H1 (cell line): Measurements from ENCODE around the gene ARHGAP5. TPM values are rescaled to one million over a fixed set of nuclear protein-coding genes. Genes with fewer than 3 reads are reported as not detected.

ENCODE experiments used
- BACH1 ChIP-seq: IDR thresholded peaks from 2 replicates; pipeline ENCODE4 v1.6.1; 2012; ENCODE audit warnings: low read length, improper control_type of control experiment
- CBX5 ChIP-seq: fragments of 300-800, 300-1000 bp; sonication (generic); IDR thresholded peaks from 2 replicates; pipeline ENCODE4 v1.7.1; 2016; ENCODE audit warnings: antibody characterized with exemption, low read length, low read depth
- CREB1 ChIP-seq: IDR thresholded peaks from 2 replicates; pipeline ENCODE4 v1.6.1; 2012; ENCODE audit warnings: inconsistent platforms
- CTBP2 ChIP-seq: IDR thresholded peaks from 2 replicates; pipeline ENCODE4 v1.7.0; 2011; ENCODE audit warnings: borderline replicate concordance, mild to moderate bottlenecking, moderate library complexity, mixed read lengths, low read length; ENCODE audit not compliant: insufficient read depth, insufficient read length
- EP300 ChIP-seq, 2 experiments: IDR thresholded peaks; 1 replicate in 1 of 2; 2 replicates in 1 of 2; pipeline ENCODE4 v1.6.1; 2011 to 2012; ENCODE audit warnings: low read depth in 2 of 2, low read length in 2 of 2, mild to moderate bottlenecking in 2 of 2, borderline replicate concordance in 1 of 2, inconsistent platforms in 1 of 2, moderate library complexity in 1 of 2
- EZH2 ChIP-seq: fragments of 200-600 bp; sonication (generic); IDR thresholded peaks from 2 replicates; pipeline ENCODE4 v1.7.1; 2012; ENCODE audit warnings: low read depth, mild to moderate bottlenecking, moderate library complexity, low read length, inconsistent platforms; ENCODE audit not compliant: severe bottlenecking
- HDAC6 ChIP-seq: IDR thresholded peaks from one replicate; pipeline ENCODE4 v1.7.1; 2012; ENCODE audit warnings: low read depth, mild to moderate bottlenecking, inconsistent platforms, low read length, moderate library complexity
- JUN ChIP-seq: IDR thresholded peaks from 2 replicates; pipeline ENCODE4 v1.6.1; 2011; ENCODE audit warnings: low read depth, mild to moderate bottlenecking, improper control_type of control experiment, low read length
- KDM1A ChIP-seq: fragments of 200-600, 300-600 bp; sonication (generic); IDR thresholded peaks from 2 replicates; pipeline ENCODE4 v1.7.1; 2016; ENCODE audit warnings: mild to moderate bottlenecking, low read length, borderline replicate concordance
- MAFK ChIP-seq: IDR thresholded peaks from 2 replicates; pipeline ENCODE4 v1.6.1; 2012; ENCODE audit warnings: low read depth, mild to moderate bottlenecking, improper control_type of control experiment, low read length
- MAX ChIP-seq: IDR thresholded peaks from 2 replicates; pipeline ENCODE4 v1.6.1; 2012; ENCODE audit warnings: inconsistent platforms
- NANOG ChIP-seq: IDR thresholded peaks from 2 replicates; pipeline ENCODE4 v1.6.1; 2011; ENCODE audit warnings: low read length, low read depth, mild to moderate bottlenecking, inconsistent platforms; ENCODE audit not compliant: insufficient read depth, poor library complexity, severe bottlenecking
- PHF8 ChIP-seq: fragments of 200-600 bp; sonication (generic); conservative IDR thresholded peaks from 2 replicates; pipeline ENCODE4 v1.7.1; 2012; ENCODE audit warnings: low read depth, mild to moderate bottlenecking, inconsistent platforms, low read length, moderate library complexity
- RAD21 ChIP-seq, 2 experiments: IDR thresholded peaks in 1 of 2; conservative IDR thresholded peaks in 1 of 2; 2 replicates each; pipeline ENCODE4 v1.6.1; 2011; ENCODE audit warnings: low read depth in 2 of 2, low read length in 2 of 2, improper control_type of control experiment in 1 of 2, inconsistent platforms in 1 of 2, mild to moderate bottlenecking in 1 of 2, moderate library complexity in 1 of 2
- RFX5 ChIP-seq: IDR thresholded peaks from 2 replicates; pipeline ENCODE4 v1.6.1; 2011; ENCODE audit warnings: low read depth, low read length, improper control_type of control experiment, borderline replicate concordance
- RXRA ChIP-seq: IDR thresholded peaks from 2 replicates; pipeline ENCODE4 v1.6.1; 2011; ENCODE audit warnings: low read depth, mild to moderate bottlenecking, low read length, moderate library complexity; ENCODE audit not compliant: insufficient read depth
- SIN3A ChIP-seq, 2 experiments: IDR thresholded peaks in 1 of 2; conservative IDR thresholded peaks in 1 of 2; 2 replicates each; pipeline ENCODE4 v1.6.1; 2011 to 2012; ENCODE audit warnings: low read length in 2 of 2, improper control_type of control experiment in 1 of 2, low read depth in 1 of 2, mild to moderate bottlenecking in 1 of 2
- SP4 ChIP-seq: IDR thresholded peaks from 2 replicates; pipeline ENCODE4 v1.6.1; 2012; ENCODE audit warnings: low read length, inconsistent platforms
- TAF1 ChIP-seq: IDR thresholded peaks from 2 replicates; pipeline ENCODE4 v1.6.1; 2011; ENCODE audit warnings: mild to moderate bottlenecking, low read depth, low read length
- TEAD4 ChIP-seq: IDR thresholded peaks from 2 replicates; pipeline ENCODE4 v1.6.1; 2012; ENCODE audit warnings: low read depth, low read length, inconsistent platforms, mixed read lengths
- YY1 ChIP-seq: IDR thresholded peaks from 2 replicates; pipeline ENCODE4 v1.6.1; 2011; ENCODE audit warnings: low read depth, mild to moderate bottlenecking, low read length
- polyA plus RNA-seq, 7 experiments: library from polyadenylated mRNA; depleted of rRNA in 3 of 7; stranded (reverse) in 5 of 7; unstranded in 2 of 7; fragments of >200 nt in 5 of 7; fragments of 200-250 nt in 2 of 7; gene quantifications; 1 replicate in 5 of 7; 2 replicates in 1 of 7; 4 replicates in 1 of 7; pipeline versions ENCODE4 v1.2.1 to v1.2.3, GENCODE V29; 2011 to 2013; ENCODE audit warnings: missing spikeins in 2 of 7, mixed read lengths in 2 of 7
- total RNA-seq: library from RNA; stranded (reverse); fragmentation: NEBNext Ultra II Directional; extraction: Animal tissue kit (Norgen Biotek cat#: 25700); gene quantifications from 2 replicates; pipeline ENCODE4 v1.2.1, GENCODE V29; 2021
- TF ChIP-seq, protein P1 (sequence below): IDR thresholded peaks from 2 replicates; pipeline ENCODE4 v1.6.1; 2011; ENCODE audit warnings: low read length, improper control_type of control experiment

The ARHGAP5 gene
- total and polyA plus RNA-seq, 2 of the 8 experiments (the other 6 are each of a cell fraction or from before 2014, with no cell fraction given) = 7.8 to 77.3 TPM

GRCh38 chr14:32202998-32203882 is 126.1 kb downstream of the ARHGAP5 start, which contains the start of gene RNU6-8 (continued):
- no peak for TF ChIP-seq CTBP2
- no peak for TF ChIP-seq EP300 (IDR thresholded peaks at IDR 0.05; ENCODE audit: borderline replicate concordance in 1 of 2, low read depth in 2 of 2, low read length in 2 of 2)
- TF ChIP-seq, protein P1, sequence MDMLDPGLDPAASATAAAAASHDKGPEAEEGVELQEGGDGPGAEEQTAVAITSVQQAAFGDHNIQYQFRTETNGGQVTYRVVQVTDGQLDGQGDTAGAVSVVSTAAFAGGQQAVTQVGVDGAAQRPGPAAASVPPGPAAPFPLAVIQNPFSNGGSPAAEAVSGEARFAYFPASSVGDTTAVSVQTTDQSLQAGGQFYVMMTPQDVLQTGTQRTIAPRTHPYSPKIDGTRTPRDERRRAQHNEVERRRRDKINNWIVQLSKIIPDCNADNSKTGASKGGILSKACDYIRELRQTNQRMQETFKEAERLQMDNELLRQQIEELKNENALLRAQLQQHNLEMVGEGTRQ = no peak
- peak in 1 of 2 experiments; percentile 63; a peak in 2 of 4 replicates for TF ChIP-seq SIN3A (conservative IDR thresholded peaks at IDR 0.05 in 1 of 2, IDR thresholded peaks at IDR 0.05 in 1 of 2; ENCODE audit: low read depth in 1 of 2, low read length in 2 of 2)
- TF ChIP-seq CBX5 = no peak
- no peak for TF ChIP-seq TEAD4
- 0 out of 2 replicates have a peak, but pooled peaks have one; percentile 27 for TF ChIP-seq PHF8
- peak in 1 of 2 experiments; percentile 27; a peak in 1 of 4 replicates for TF ChIP-seq RAD21 (IDR thresholded peaks at IDR 0.05 in 1 of 2, conservative IDR thresholded peaks at IDR 0.05 in 1 of 2; ENCODE audit: low read depth in 2 of 2, low read length in 2 of 2)
- TF ChIP-seq KDM1A = no peak
- no peak for TF ChIP-seq RXRA
- no peak for TF ChIP-seq YY1
- TF ChIP-seq SP4 = no peak
- TF ChIP-seq RFX5 = no peak
- TF ChIP-seq CREB1 = no peak
- TF ChIP-seq TAF1 = peak; percentile 50
- TF ChIP-seq MAX = peak; percentile 59
- no peak for TF ChIP-seq NANOG
- no peak for TF ChIP-seq MAFK
- no peak for TF ChIP-seq EZH2
- TF ChIP-seq BACH1 = no peak
- no peak for TF ChIP-seq JUN
- no peak for TF ChIP-seq HDAC6
